Esophagus squamous epithelium (tissue), 5 donors: ENCODE results near the gene TRIOBP. TPM values are rescaled to one million over a fixed set of nuclear protein-coding genes. Genes with fewer than 3 reads are reported as not detected.

ENCODE experiments used
- DNase-seq: peaks from one replicate; lab custom pipeline; 2025; lab: John Stamatoyannopoulos, UW
- H3K27ac ChIP-seq, 4 donors: fragments of 200-600 bp; sonication (generic); one replicate each; pipeline ENCODE4 v1.5.1; 2016 to 2019; ENCODE audit warnings: mild to moderate bottlenecking in 1 of 4
- H3K27me3 ChIP-seq, 4 donors: fragments of 200-600 bp; sonication (generic); 1 replicate in 3 of 4; 2 replicates in 1 of 4; pipeline versions ENCODE4 v1.5.1 to v1.6.0; 2017 to 2021; ENCODE audit warnings: antibody characterized with exemption in 1 of 4
- H3K36me3 ChIP-seq, 3 donors: fragments of 200-600 bp; sonication (generic); one replicate each; pipeline ENCODE4 v1.5.1; 2016 to 2019
- H3K4me1 ChIP-seq, 3 donors: fragments of 200-600 bp; sonication (generic); one replicate each; pipeline ENCODE4 v1.5.1; 2017 to 2019
- H3K4me3 ChIP-seq, 4 donors: fragments of 200-600 bp; sonication (generic); 1 replicate in 3 of 4; 2 replicates in 1 of 4; pipeline ENCODE4 v1.5.1; 2016 to 2019; ENCODE audit warnings: mild to moderate bottlenecking in 2 of 4, moderate library complexity in 1 of 4
- H3K9me3 ChIP-seq, 3 donors: fragments of 200-600 bp; sonication (generic); one replicate each; pipeline ENCODE4 v1.5.1; 2016 to 2019
- CTCF ChIP-seq, 6 experiments: fragments of 450-650 bp in 4 of 6; fragments of 200-600 bp in 2 of 6; sonication (generic) in 2 of 6; IDR thresholded peaks; one replicate each; pipeline ENCODE4 v1.5.1; 2016 to 2019; ENCODE audit warnings: antibody characterized with exemption in 6 of 6, mild to moderate bottlenecking in 4 of 6, moderate library complexity in 4 of 6
- POLR2A ChIP-seq, 4 donors: fragments of 450-650 bp; IDR thresholded peaks; one replicate each; pipeline ENCODE4 v1.6.1; 2017; ENCODE audit warnings: antibody characterized with exemption in 4 of 4, mild to moderate bottlenecking in 4 of 4, moderate library complexity in 3 of 4
- WGBS, 2 donors: methylation state at CpG; one replicate each; pipeline ENCODE4 v1.1.5; 2018; 5-methylcytosine and 5-hydroxymethylcytosine counted together
- intact Hi-C: fragments of 100-400 bp; cut with DNase I; formaldehyde crosslinking; loops from one replicate; pipeline ENCODE4 v1.15.0; 2022
- total RNA-seq, 4 donors: library from RNA; depleted of rRNA; stranded (reverse); fragments of >200 nt; gene quantifications; one replicate each; pipeline ENCODE4 v1.1.0, GENCODE V29; 2016
- donor health status: DM: yes; HTN: yes; CAD: no.

TRIOBP gene
- total RNA-seq, 4 donors from 2014 or later = 67.6 to 149 (median 108) TPM

- H3K4me1 ChIP-seq = peaks cover 31 to 50% (median 39%) of the 10 kb centered on the region in 3 donors
- H3K4me3 ChIP-seq = no peak overlapping the region
- peak overlapping the region in 2 of 4 donors; percentile 89 to 95 for H3K27ac ChIP-seq
- TF ChIP-seq POLR2A (IDR thresholded peaks at IDR 0.05) (no peak), CTCF (IDR thresholded peaks at IDR 0.05) (no peak)
- WGBS, 2 donors = 70 to 72% methylated on average over 9 to 11 of the region's 15 CpGs
- intact Hi-C loops = no loop called here
- H3K36me3 ChIP-seq = no peaks in the 10 kb centered on the region
- DNase-seq = no peak
- no peaks in the 10 kb centered on the region for H3K9me3 ChIP-seq
- no peaks in the 10 kb centered on the region for H3K27me3 ChIP-seq
Measured at GRCh38 chr22:37672206-37672919, 24.5 kb upstream of the TRIOBP start.

DNA sequence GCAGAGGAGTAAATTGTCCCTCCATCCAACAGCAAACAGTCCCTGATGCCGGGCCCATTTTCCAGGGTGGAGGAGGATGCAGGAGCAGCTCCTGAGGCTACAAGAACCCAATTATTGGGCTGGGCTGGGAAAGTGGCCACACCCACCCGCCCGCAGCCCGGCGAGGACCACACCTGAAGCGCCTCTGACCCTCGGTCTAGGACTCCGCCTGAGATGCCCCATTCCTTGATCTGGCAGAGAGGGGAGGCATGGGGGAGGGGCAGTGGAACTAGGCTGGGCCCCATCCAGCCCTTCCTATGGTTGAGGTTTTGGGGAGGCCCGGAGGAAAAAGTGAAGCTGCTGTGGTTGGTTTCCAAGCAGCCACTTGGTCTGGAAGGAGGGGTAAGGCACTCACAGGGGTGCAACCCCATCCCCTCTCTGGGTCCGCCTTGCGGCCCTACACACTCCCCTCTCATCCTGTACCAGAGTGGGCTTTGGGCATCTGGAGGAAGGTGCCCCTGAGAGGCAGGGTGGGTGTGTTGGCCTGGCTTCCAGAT, 23.9 kb upstream of the TRIOBP start:
- no peak for DNase-seq
- intact Hi-C loops = no loop called here
- Histone ChIP-seq H3K36me3 (no peaks in the 10 kb centered on the region), H3K27ac (peak overlapping the region in 3 of 4 donors; percentile 69 to 95 (median 89)), H3K9me3 (no peaks in the 10 kb centered on the region), H3K27me3 (no peaks in the 10 kb centered on the region), H3K4me3 (no peak overlapping the region), H3K4me1 (peaks cover 32 to 56% (median 44%) of the 10 kb centered on the region in 3 donors)
- 32% methylated on average over 8 of the region's 11 CpGs; no CpG with 5 or more reads in 1 of the 2 donors for WGBS, 2 donors
- no peak for TF ChIP-seq CTCF (IDR thresholded peaks at IDR 0.05)

DNA sequence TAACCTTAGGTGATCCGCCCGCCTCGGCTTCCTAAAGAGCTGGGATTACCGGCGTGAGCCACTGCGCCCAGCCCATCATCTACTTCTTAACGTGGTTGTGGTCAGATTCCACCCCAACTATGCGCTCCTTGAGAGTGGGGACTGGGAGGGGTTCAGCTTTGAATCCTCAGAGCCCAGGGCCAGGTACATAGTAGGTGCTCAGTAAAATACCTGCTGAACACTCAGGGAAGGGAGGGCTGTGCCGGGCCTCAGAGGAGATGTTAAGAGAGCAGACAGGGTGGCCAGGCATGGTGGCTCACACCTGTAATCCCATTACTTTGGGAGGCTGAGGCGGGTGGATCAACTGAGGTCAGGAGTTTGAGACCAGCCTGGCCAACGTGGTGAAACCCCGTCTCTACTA, 22.6 kb upstream of the TRIOBP start:
- H3K4me3 ChIP-seq = no peak overlapping the region
- no peak for DNase-seq
- H3K36me3 ChIP-seq = no peaks in the 10 kb centered on the region
- intact Hi-C loops = no loop called here
- peak overlapping the region; percentile 78 to 95 (median 90) for H3K27ac ChIP-seq
- TF ChIP-seq POLR2A (IDR thresholded peaks at IDR 0.05) = no peak
- TF ChIP-seq CTCF (IDR thresholded peaks at IDR 0.05) = no peak
- 68 to 78% methylated on average over 8 of the region's 12 CpGs for WGBS, 2 donors
- peaks cover 32 to 68% (median 44%) of the 10 kb centered on the region in 3 donors for H3K4me1 ChIP-seq
- H3K9me3 ChIP-seq = no peaks in the 10 kb centered on the region
- H3K27me3 ChIP-seq = no peaks in the 10 kb centered on the region

- H3K4me1 ChIP-seq = peaks cover 32 to 68% (median 44%) of the 10 kb centered on the region in 3 donors
- peak in 2 of 4 donors; percentile 42 to 55 for TF ChIP-seq POLR2A (IDR thresholded peaks at IDR 0.05)
- TF ChIP-seq CTCF (IDR thresholded peaks at IDR 0.05) = peak in 3 of 6 experiments; percentile 13 to 43 (median 28)
- intact Hi-C loops = no loop called here
Measured at GRCh38 chr22:37674951-37675929, 21.6 kb upstream of the TRIOBP start, which contains the start of gene LGALS1. Gene LGALS1 (plus strand): TSS chr22:37675636. CDS start chr22:37675703, 67 bp downstream.

More at GRCh38 chr22:37674951-37675929, 21.6 kb upstream of the TRIOBP start, which contains the start of gene LGALS1:
- H3K27me3 ChIP-seq = no peaks in the 10 kb centered on the region
- H3K36me3 ChIP-seq = peaks cover 0 to 6% (median 0%) of the 10 kb centered on the region in 3 donors
- DNase-seq = no peak
- peak within 1 kb of the TSS; percentile 24 to 77 (median 51) for H3K4me3 ChIP-seq
- no peaks in the 10 kb centered on the region for H3K9me3 ChIP-seq
- 6 to 11% methylated on average over 12 to 20 of the region's 34 CpGs for WGBS, 2 donors
- H3K27ac ChIP-seq = peak within 1 kb of the TSS; percentile 78 to 95 (median 90)
